Mucosa of descending colon (tissue), 3 donors: ENCODE measurements around the gene EFCAB12. TPM values are rescaled to one million over a fixed set of nuclear protein-coding genes. Genes with fewer than 3 reads are reported as not detected.

Experiments used
- ATAC-seq: fragments of 200-7000 bp; cut with Tn5 transposase; one replicate; pipeline ENCODE4 v1.9.1; 2020; ENCODE audit warnings: mild to moderate bottlenecking, moderate library complexity
- DNase-seq, 3 donors: peaks; one replicate each; pipeline ENCODE4 v3.0.0-alpha.2; 2020
- H3K36me3 ChIP-seq: fragments of 200-600 bp; one replicate; pipeline ENCODE4 v1.8.0; 2021; ENCODE audit warnings: low read depth, mild to moderate bottlenecking
- H3K4me1 ChIP-seq: fragments of 200-600 bp; one replicate; pipeline ENCODE4 v1.8.0; 2021; ENCODE audit warnings: low read depth, mild to moderate bottlenecking
- H3K4me3 ChIP-seq: fragments of 200-600 bp; one replicate; pipeline ENCODE4 v1.8.0; 2021; ENCODE audit warnings: mild to moderate bottlenecking
- H3K9me3 ChIP-seq: fragments of 200-600 bp; one replicate; pipeline ENCODE4 v1.8.0; 2021; ENCODE audit warnings: mild to moderate bottlenecking
- CTCF ChIP-seq: fragments of 200-600 bp; IDR thresholded peaks from one replicate; pipeline ENCODE4 v1.8.0; 2022; ENCODE audit warnings: antibody characterized with exemption, mild to moderate bottlenecking
- intact Hi-C, 2 donors: fragments of 100-400 bp; cut with DNase I in 1 of 2; cut with micrococcal nuclease in 1 of 2; formaldehyde crosslinking; loops; one replicate each; pipeline versions ENCODE4 v1.11.0 to v1.11.1; 2022; cut with DNase I, micrococcal nuclease
- total RNA-seq, 3 donors: library from RNA; stranded (reverse); fragmentation: NEBNext Ultra II Directional in 2 of 3; extraction: Animal tissue kit (Norgen Biotek cat#: 25700) in 2 of 3; gene quantifications; one replicate each; pipeline versions ENCODE4 v1.2.1 to v1.2.4, GENCODE V29; 2021 to 2023
- donor health status: DM: no; HTN: no; CAD: no; lungs with moderate emphysema.
- donor health status: DM: no; HTN: no; CAD: no.
- donor health status: DM: no; HTN: yes; CAD: no.

EFCAB12 gene
- total RNA-seq, 3 donors from 2014 or later = 0.38 to 0.69 (median 0.58) TPM

- Histone ChIP-seq H3K4me3 (no peak overlapping the region), H3K4me1 (peaks cover 9% of the 10 kb centered on the region), H3K9me3 (no peaks in the 10 kb centered on the region), H3K36me3 (no peaks in the 10 kb centered on the region)
- ATAC-seq (no peak), DNase-seq (no peak)
- TF ChIP-seq CTCF = no peak
- intact Hi-C loops = no loop called here
Observed at GRCh38 chr3:129445471-129445870, 17.0 kb upstream of the EFCAB12 start.

GRCh38 chr3:129442947-129443346 lies 14.5 kb upstream of the EFCAB12 start:
- intact Hi-C loops = no loop called here
- Histone ChIP-seq H3K9me3 (no peaks in the 10 kb centered on the region), H3K36me3 (no peaks in the 10 kb centered on the region), H3K4me1 (peaks cover 22% of the 10 kb centered on the region), H3K4me3 (no peak overlapping the region)
- DNase-seq (no peak), ATAC-seq (no peak)
- no peak for TF ChIP-seq CTCF

- Histone ChIP-seq H3K9me3 (no peaks in the 10 kb centered on the region), H3K4me3 (no peak overlapping the region), H3K36me3 (no peaks in the 10 kb centered on the region), H3K4me1 (peaks cover 25% of the 10 kb centered on the region)
- TF ChIP-seq CTCF = no peak
- DNase-seq = no peak
- no peak for ATAC-seq
- intact Hi-C loops = no loop called here
Observed at GRCh38 chr3:129442486-129442885, 14.1 kb upstream of the EFCAB12 start.

- Histone ChIP-seq H3K4me1 (peaks cover 27% of the 10 kb centered on the region), H3K4me3 (no peak overlapping the region), H3K36me3 (no peaks in the 10 kb centered on the region), H3K9me3 (no peaks in the 10 kb centered on the region)
- ATAC-seq = no peak
- intact Hi-C loops = no loop called here
- DNase-seq = no peak
- no peak for TF ChIP-seq CTCF
Observed at GRCh38 chr3:129441782-129442181, 13.3 kb upstream of the EFCAB12 start.

GRCh38 chr3:129441215-129441614 lies 12.8 kb upstream of the EFCAB12 start:
- intact Hi-C loops = no loop called here
- Histone ChIP-seq H3K4me3 (no peak overlapping the region), H3K36me3 (no peaks in the 10 kb centered on the region), H3K4me1 (peaks cover 27% of the 10 kb centered on the region), H3K9me3 (no peaks in the 10 kb centered on the region)
- DNase-seq (no peak), ATAC-seq (no peak)
- no peak for TF ChIP-seq CTCF

GRCh38 chr3:129440618-129441190 lies 12.3 kb upstream of the EFCAB12 start:
- H3K9me3 ChIP-seq = no peaks in the 10 kb centered on the region
- peak overlapping the region; percentile 76 for H3K4me3 ChIP-seq
- no peaks in the 10 kb centered on the region for H3K36me3 ChIP-seq
- no peak for TF ChIP-seq CTCF
- intact Hi-C loops = no loop called here
- peaks cover 27% of the 10 kb centered on the region for H3K4me1 ChIP-seq
- DNase-seq = no peak
- ATAC-seq = no peak
